Osteocyte (in vitro differentiated cells): ENCODE results near the gene WNT9A. TPM values are rescaled to one million over a fixed set of nuclear protein-coding genes. Genes with fewer than 3 reads are reported as not detected.

ENCODE experiments used
- DNase-seq: peaks from one replicate; pipeline ENCODE4 v3.0.0; 2021; ENCODE audit warnings: mixed read lengths; ENCODE audit not compliant: unreplicated experiment; ENCODE audit errors: extremely low spot score
- H3K27ac Mint-ChIP-seq: one replicate; pipeline ENCODE4 v1.8.0; 2021; ENCODE audit warnings: mild to moderate bottlenecking, mixed read lengths; ENCODE audit not compliant: unreplicated experiment
- H3K27me3 Mint-ChIP-seq: one replicate; pipeline ENCODE4 v1.8.0; 2021; ENCODE audit warnings: mixed read lengths; ENCODE audit not compliant: unreplicated experiment
- H3K36me3 Mint-ChIP-seq: one replicate; pipeline ENCODE4 v1.8.0; 2021; ENCODE audit warnings: mixed read lengths; ENCODE audit not compliant: unreplicated experiment
- H3K4me1 Mint-ChIP-seq: one replicate; pipeline ENCODE4 v1.8.0; 2021; ENCODE audit warnings: mixed read lengths; ENCODE audit not compliant: unreplicated experiment
- H3K4me3 Mint-ChIP-seq: one replicate; pipeline ENCODE4 v1.8.0; 2021; ENCODE audit warnings: mild to moderate bottlenecking, moderate library complexity, mixed read lengths; ENCODE audit not compliant: unreplicated experiment
- H3K9me3 Mint-ChIP-seq: one replicate; pipeline ENCODE4 v1.8.0; 2021; ENCODE audit warnings: mixed read lengths; ENCODE audit not compliant: unreplicated experiment
- total RNA-seq: library from RNA; stranded (reverse); gene quantifications from 2 replicates; pipeline ENCODE4 v1.2.1, GENCODE V29; 2021
- TF ChIP-seq, protein P1 (sequence below): fragments of 200-600 bp; sonication (generic); IDR thresholded peaks from 2 replicates; pipeline ENCODE4 v1.5.0; 2021; ENCODE audit warnings: antibody characterized with exemption, mild to moderate bottlenecking, moderate library complexity

The WNT9A gene
- total RNA-seq, 1 donor from 2014 or later: 4.9 TPM

- TF ChIP-seq, protein P1, sequence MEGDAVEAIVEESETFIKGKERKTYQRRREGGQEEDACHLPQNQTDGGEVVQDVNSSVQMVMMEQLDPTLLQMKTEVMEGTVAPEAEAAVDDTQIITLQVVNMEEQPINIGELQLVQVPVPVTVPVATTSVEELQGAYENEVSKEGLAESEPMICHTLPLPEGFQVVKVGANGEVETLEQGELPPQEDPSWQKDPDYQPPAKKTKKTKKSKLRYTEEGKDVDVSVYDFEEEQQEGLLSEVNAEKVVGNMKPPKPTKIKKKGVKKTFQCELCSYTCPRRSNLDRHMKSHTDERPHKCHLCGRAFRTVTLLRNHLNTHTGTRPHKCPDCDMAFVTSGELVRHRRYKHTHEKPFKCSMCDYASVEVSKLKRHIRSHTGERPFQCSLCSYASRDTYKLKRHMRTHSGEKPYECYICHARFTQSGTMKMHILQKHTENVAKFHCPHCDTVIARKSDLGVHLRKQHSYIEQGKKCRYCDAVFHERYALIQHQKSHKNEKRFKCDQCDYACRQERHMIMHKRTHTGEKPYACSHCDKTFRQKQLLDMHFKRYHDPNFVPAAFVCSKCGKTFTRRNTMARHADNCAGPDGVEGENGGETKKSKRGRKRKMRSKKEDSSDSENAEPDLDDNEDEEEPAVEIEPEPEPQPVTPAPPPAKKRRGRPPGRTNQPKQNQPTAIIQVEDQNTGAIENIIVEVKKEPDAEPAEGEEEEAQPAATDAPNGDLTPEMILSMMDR: no peak
- Mint-ChIP-seq H3K36me3 (peaks cover 3% of the 10 kb centered on the region), H3K9me3 (no peaks in the 10 kb centered on the region), H3K27ac (no peak overlapping the region), H3K27me3 (peaks cover 6% of the 10 kb centered on the region), H3K4me1 (peaks cover 33% of the 10 kb centered on the region), H3K4me3 (no peak overlapping the region)
- DNase-seq: no peak
Observed at GRCh38 chr1:227916655-227917054, 31.1 kb downstream of the WNT9A start.

GRCh38 chr1:227915564-227916553 is 31.9 kb downstream of the WNT9A start:
- no peaks in the 10 kb centered on the region for H3K9me3 Mint-ChIP-seq
- H3K27ac Mint-ChIP-seq: no peak overlapping the region
- peaks cover 6% of the 10 kb centered on the region for H3K27me3 Mint-ChIP-seq
- H3K4me3 Mint-ChIP-seq: no peak overlapping the region
- TF ChIP-seq, protein P1: no peak
- DNase-seq: no peak
- peaks cover 41% of the 10 kb centered on the region for H3K4me1 Mint-ChIP-seq
- peaks cover 3% of the 10 kb centered on the region for H3K36me3 Mint-ChIP-seq

- Mint-ChIP-seq H3K9me3 (no peaks in the 10 kb centered on the region), H3K27me3 (peaks cover 6% of the 10 kb centered on the region), H3K36me3 (peaks cover 3% of the 10 kb centered on the region), H3K4me1 (peaks cover 49% of the 10 kb centered on the region), H3K4me3 (no peak overlapping the region), H3K27ac (no peak overlapping the region)
- TF ChIP-seq, protein P1: no peak
- DNase-seq: no peak
Observed at GRCh38 chr1:227914801-227915563, 32.8 kb downstream of the WNT9A start.

DNA sequence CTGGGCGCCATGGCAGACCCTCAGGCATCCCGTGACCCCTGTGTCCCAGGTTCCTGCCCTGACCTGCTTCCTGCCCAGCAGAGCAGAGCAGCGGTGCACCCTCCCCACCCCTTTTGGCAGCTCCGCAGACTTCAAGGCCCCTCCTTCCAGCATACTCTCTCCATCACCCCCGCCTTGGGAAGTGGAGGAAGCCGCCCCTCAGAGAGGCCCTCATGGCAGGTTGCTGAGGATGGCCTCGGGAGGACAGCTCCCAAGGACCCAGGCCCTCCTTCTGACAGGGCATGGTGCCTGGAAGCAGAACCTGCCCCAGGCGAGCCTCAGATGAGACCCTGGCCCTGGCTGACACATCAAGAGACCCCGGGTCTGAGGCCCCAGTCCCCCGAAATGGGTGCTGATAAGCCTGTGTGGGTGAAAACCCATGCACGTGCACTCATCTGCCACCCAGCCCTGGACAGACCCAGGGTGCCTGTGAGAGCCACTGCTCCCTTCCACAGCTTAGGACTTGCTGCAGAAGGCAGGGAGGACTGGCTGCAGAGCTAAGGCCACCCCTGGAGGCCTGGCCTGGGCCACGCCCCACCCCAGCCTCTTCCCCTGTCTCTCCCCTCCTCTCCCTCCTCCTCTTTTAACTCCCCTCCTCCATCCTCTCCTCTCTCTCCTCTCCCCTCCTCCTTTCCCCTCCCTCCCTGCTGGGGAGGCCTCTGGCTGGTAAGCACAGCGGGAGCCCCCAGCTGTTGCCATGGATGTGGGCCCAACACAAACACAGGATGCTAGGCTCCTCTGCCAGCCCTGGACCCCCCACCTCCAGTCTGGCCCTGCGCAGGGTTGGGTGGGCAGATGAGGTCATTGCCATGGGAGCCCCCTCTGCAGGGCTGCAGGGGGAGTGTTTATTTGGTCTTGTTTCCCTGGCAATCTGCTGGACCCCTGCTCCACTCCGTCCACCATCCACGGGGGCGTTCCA is 33.7 kb downstream of the WNT9A start:
- peaks cover 7% of the 10 kb centered on the region for H3K27me3 Mint-ChIP-seq

More for the DNA sequence above, 33.7 kb downstream of the WNT9A start:
- no peak for DNase-seq
- H3K9me3 Mint-ChIP-seq: no peaks in the 10 kb centered on the region
- H3K4me1 Mint-ChIP-seq: peaks cover 54% of the 10 kb centered on the region
- H3K36me3 Mint-ChIP-seq: peaks cover 3% of the 10 kb centered on the region
- no peak overlapping the region for H3K4me3 Mint-ChIP-seq
- TF ChIP-seq, protein P1: no peak
- no peak overlapping the region for H3K27ac Mint-ChIP-seq
